GM12873 (cell line): ENCODE measurements around the gene ANK2.

ENCODE experiments used
- TF ChIP-seq, protein P1 (sequence below): IDR thresholded peaks from 2 replicates; pipeline ENCODE4 v1.5.1; 2012; ENCODE audit warnings: low read depth, mild to moderate bottlenecking, moderate library complexity, low read length, control low read depth; ENCODE audit not compliant: insufficient read depth; ENCODE audit errors: missing control alignments

ANK2 gene

GRCh38 chr4:113179091-113179490, 129.6 kb downstream of the ANK2 start:
- TF ChIP-seq, protein P1, sequence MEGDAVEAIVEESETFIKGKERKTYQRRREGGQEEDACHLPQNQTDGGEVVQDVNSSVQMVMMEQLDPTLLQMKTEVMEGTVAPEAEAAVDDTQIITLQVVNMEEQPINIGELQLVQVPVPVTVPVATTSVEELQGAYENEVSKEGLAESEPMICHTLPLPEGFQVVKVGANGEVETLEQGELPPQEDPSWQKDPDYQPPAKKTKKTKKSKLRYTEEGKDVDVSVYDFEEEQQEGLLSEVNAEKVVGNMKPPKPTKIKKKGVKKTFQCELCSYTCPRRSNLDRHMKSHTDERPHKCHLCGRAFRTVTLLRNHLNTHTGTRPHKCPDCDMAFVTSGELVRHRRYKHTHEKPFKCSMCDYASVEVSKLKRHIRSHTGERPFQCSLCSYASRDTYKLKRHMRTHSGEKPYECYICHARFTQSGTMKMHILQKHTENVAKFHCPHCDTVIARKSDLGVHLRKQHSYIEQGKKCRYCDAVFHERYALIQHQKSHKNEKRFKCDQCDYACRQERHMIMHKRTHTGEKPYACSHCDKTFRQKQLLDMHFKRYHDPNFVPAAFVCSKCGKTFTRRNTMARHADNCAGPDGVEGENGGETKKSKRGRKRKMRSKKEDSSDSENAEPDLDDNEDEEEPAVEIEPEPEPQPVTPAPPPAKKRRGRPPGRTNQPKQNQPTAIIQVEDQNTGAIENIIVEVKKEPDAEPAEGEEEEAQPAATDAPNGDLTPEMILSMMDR = no peak

- TF ChIP-seq, protein P1 = no peak
Measured at GRCh38 chr4:113179996-113180395, 130.5 kb downstream of the ANK2 start.

- TF ChIP-seq, protein P1 = no peak
Measured at GRCh38 chr4:113181289-113182007, 132.0 kb downstream of the ANK2 start.

- TF ChIP-seq, protein P1 = no peak
Measured at GRCh38 chr4:113183032-113183605, 133.7 kb downstream of the ANK2 start.

- TF ChIP-seq, protein P1 = no peak
Measured at GRCh38 chr4:113186913-113187312, 137.5 kb downstream of the ANK2 start.

DNA sequence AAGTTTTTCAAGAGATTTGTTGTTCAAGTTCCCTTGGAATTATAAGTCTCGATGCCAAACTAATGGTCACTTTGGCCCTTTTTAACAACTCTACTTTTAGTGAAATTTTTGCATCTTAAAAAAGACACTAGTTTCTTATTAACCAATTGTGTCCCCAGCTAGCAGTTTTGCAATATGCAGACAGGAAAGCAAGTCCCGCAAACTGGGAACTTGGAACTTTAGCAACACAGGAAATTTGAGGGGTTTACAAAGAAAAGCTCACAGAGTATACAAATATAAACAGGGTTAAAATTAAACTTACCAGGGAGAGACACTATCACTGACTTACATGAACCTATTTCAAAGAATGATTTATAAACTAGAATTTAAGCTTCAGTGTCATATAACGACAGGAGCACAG, 137.9 kb downstream of the ANK2 start:
- TF ChIP-seq, protein P1 = no peak

DNA sequence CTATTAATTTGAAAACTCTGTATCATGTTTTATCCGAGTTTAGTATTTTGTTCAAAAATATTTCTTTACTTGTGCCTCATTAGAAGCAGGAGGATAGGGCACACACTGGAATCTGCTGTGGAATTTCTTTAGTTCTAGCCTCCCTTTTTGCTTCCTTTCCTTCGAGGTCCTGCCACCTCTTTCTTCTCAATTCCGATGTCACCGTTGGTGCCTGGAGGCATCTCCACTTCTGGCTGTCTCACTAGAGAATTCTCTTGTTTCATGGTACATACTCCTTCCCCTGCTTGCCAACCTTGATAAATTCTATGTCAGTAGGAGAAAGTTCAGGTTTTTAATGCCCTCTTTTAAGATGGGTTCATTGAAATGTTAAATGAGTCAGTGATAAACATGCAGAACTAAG, 140.1 kb downstream of the ANK2 start:
- TF ChIP-seq, protein P1 = no peak
